GM18861 (cell line): ENCODE results near the gene MAGEA12.
"Not testable (repeated sequence)": the region's sequence is repeated elsewhere in the genome, so short reads cannot be mapped to it uniquely, and the experiment has no call there.

Source experiments
- ATAC-seq: cut with Tn5 transposase; IDR thresholded peaks from one replicate; pipeline ENCODE4 v1.9.1; 2021; ENCODE audit not compliant: unreplicated experiment

Gene MAGEA12, protein sequence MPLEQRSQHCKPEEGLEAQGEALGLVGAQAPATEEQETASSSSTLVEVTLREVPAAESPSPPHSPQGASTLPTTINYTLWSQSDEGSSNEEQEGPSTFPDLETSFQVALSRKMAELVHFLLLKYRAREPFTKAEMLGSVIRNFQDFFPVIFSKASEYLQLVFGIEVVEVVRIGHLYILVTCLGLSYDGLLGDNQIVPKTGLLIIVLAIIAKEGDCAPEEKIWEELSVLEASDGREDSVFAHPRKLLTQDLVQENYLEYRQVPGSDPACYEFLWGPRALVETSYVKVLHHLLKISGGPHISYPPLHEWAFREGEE

DNA sequence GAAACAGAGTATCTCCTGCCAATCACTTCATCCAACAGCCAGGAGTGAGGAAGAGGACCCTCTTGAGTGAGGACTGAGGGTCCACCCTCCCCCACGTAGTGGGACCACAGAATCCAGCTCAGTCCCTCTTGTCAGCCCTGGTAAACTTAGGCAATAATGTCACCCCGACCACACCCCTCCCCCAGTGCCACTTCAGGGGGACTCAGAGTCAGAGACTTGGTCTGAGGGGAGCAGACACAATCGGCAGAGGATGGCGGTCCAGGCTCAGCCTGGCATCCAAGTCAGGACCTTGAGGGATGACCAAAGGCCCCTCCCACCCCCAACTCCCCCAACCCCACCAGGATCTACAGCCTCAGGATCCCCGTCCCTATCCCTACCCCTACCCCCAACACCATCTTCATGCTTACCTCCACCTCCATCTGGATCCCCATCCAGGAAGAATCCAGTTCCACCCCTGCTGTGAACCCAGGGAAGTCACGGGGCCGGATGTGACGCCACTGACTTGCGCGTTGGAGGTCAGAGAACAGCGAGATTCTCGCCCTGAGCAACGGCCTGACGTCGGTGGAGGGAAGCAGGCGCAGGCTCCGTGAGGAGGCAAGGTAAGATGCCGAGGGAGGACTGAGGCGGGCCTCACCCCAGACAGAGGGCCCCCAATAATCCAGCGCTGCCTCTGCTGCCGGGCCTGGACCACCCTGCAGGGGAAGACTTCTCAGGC is at the start of gene MAGEA12, which contains the start of gene CSAG1:
MAGEA12 (plus strand) TSS at position 497 of the 715 bp plus-strand sequence. CDS start 2,405 bp downstream, outside the sequence.
CSAG1 (minus strand) TSS at position 461 of the 715 bp plus-strand sequence. CDS start 1,261 bp downstream, outside the sequence.
- no peak for ATAC-seq

DNA sequence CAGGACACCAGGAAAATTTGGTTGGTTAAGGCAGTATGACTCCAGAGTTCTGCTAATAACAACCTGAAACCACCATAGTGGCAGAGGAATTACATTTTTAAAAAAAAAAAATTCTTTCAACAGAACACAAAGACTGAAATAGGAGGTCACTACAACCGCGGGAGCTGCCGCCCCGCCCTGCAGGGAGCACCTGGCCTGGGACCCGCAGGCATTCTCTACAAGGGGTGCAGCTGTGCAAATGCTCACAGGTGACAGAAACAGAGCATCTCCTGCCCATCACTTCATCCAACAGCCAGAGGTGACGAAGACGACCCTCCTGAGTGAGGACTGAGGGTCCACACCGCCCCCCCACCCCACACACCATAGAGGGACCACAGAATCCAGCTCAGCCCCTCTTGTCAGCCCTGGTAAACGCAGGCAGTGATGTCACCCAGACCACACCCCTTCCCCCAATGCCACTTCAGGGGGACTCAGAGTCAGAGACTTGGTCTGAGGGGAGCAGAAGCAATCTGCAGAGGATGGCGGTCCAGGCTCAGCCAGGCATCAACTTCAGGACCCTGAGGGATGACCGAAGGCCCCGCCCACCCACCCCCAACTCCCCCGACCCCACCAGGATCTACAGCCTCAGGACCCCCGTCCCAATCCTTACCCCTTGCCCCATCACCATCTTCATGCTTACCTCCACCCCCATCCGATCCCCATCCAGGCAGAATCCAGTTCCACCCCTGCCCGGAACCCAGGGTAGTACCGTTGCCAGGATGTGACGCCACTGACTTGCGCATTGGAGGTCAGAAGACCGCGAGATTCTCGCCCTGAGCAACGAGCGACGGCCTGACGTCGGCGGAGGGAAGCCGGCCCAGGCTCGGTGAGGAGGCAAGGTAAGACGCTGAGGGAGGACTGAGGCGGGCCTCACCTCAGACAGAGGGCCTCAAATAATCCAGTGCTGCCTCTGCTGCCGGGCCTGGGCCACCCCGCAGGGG is 35.3 kb upstream of the MAGEA12 start, which contains the start of gene MAGEA3:
MAGEA3 (plus strand) TSS at position 843 of the 980 bp plus-strand sequence. CDS start 2,039 bp downstream, outside the sequence.
- not testable (repeated sequence) for ATAC-seq

DNA sequence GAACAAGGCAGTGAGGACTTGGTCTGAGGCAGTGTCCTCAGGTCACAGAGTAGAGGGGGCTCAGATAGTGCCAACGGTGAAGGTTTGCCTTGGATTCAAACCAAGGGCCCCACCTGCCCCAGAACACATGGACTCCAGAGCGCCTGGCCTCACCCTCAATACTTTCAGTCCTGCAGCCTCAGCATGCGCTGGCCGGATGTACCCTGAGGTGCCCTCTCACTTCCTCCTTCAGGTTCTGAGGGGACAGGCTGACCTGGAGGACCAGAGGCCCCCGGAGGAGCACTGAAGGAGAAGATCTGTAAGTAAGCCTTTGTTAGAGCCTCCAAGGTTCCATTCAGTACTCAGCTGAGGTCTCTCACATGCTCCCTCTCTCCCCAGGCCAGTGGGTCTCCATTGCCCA is 33.2 kb upstream of the MAGEA12 start:
- ATAC-seq = not testable (repeated sequence)

DNA sequence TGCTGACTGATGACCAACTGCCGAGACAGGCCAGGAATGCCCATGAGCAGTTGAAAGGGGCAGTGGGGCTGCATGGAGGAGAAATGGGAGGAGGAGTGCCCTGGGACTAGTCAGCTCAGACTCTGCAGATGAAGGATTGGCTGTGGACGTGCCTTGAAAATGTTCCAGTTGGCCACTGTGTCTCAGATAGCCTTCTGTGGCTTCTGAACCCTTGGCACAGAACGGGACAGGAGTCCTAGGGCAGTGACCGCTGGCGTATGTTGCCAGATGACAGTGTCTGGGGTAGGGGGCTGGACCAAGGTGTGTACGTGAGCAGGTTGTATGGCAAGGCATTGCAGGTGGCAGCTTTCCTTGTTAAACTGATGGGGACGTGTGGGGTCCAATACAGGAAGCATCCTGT is 27.1 kb upstream of the MAGEA12 start:
- not testable (repeated sequence) for ATAC-seq

DNA sequence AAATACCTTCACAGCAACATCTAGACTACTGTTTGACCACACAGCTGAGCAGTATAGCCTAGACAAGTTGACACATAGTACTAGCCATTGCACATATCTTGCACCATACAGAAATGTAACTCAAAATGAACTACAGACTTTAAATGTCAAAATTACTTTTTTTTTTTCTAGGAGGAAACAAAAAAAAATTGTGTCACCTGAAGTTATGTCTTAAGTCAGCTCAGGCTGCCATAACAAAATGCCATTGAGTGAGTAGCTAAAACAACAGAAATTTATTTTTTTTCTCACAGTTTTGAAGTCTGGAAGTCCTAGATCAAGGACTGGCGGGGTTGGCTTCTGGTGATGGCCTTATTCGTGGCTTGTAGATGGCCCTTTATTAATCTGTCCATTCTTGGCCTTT is 24.4 kb upstream of the MAGEA12 start, which contains the start of gene CSAG2:
CSAG2 (minus strand) TSS at position 101 of the 400 bp plus-strand sequence. CDS start 161 bp downstream, outside the sequence.
- not testable (repeated sequence) for ATAC-seq

DNA sequence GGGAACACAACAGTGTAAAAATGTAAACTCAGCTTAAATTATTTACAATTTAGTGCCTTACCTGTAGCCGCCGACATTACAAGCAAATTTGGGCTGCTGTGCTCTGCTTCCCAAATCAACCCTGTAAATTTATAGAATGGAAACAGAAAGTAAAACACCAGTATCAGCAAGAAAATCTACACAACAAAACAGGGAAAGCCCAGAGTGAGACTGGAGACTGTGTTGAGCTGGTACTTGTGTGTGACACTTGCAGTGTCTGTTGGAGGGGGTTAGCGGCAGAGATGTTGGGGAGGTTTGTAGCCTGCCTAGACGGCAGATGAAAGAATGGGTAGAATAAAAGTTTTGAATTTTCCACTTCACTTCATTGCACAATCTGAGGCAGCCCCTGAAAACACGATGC is 20.4 kb upstream of the MAGEA12 start:
- peak; percentile 54 for ATAC-seq

DNA sequence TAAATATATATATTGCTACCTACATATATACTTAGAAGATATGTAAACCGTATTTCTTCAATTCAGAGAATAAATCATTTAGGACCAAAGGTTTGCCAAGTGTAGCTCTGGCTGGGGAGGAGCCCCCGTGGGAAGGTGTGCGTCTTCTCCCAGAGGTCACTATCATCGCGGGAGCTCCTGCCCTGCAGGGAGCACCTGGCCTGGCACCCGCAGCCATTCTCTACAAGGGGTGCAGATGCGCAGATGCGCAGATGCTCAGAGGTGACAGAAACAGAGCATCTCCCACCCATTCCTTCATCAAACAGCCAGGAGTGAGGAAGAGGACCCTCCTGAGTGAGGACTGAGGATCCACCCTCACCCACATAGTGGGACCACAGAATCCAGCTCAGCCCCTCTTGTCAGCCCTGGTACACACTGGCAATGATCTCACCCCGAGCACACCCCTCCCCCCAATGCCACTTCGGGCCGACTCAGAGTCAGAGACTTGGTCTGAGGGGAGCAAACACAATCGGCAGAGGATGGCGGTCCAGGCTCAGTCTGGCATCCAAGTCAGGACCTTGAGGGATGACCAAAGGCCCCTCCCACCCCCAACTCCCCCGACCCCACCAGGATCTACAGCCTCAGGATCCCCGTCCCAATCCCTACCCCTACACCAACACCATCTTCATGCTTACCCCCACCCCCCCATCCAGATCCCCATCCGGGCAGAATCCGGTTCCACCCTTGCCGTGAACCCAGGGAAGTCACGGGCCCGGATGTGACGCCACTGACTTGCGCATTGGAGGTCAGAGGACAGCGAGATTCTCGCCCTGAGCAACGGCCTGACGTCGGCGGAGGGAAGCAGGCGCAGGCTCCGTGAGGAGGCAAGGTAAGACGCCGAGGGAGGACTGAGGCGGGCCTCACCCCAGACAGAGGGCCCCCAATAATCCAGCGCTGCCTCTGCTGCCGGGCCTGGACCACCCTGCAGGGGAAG is 19.5 kb upstream of the MAGEA12 start, which contains the start of gene MAGEA2B:
MAGEA2B (plus strand) TSS at position 814 of the 973 bp plus-strand sequence. CDS start 2,479 bp downstream, outside the sequence.
- not testable (repeated sequence) for ATAC-seq

DNA sequence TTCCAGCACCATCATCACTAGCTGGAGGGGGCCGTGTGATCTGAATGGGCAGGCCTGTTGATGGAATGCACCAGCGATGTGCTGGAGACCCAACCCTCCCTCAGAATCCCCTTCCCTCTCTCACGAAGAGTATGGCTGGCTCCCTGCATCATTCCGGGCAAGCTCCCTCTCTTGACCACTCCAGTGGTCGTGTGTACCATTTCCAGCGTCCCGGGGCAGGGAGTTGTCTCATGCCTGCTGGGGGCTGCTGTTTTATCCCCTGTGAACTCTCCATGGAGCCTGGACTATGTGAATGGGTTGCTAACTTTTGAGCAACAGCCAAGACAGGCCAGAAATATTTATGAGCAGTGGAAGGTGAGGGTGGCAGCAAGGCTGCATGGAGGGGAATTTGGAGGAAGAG is 8.1 kb upstream of the MAGEA12 start:
- ATAC-seq = no peak

DNA sequence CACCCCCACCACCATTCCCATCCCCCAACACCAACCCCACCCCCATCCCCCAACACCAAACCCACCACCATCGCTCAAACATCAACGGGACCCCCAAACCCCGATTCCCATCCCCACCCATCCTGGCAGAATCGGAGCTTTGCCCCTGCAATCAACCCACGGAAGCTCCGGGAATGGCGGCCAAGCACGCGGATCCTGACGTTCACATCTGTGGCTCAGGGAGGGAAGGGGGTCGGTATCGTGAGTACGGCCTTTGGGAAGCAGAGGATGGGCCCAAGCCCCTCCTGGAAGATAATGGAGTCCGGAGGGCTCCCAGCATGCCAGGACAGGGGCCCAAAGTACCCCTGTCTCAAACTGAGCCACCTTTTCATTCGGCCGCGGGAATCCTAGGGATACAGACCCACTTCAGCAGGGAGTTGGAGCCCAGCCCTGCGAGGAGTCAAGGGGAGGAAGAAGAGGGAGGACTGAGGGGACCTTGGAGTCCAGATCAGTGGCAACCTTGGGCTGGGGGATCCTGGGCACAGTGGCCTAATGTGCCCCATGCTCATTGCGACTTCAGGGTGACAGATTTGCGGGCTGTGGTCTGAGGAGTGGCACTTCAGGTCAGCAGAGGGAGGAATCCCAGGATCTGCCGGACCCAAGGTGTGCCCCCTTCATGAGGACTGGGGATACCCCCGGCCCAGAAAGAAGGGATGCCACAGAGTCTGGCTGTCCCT is 744 bp downstream of the MAGEA12 start:
- not testable (repeated sequence) for ATAC-seq

DNA sequence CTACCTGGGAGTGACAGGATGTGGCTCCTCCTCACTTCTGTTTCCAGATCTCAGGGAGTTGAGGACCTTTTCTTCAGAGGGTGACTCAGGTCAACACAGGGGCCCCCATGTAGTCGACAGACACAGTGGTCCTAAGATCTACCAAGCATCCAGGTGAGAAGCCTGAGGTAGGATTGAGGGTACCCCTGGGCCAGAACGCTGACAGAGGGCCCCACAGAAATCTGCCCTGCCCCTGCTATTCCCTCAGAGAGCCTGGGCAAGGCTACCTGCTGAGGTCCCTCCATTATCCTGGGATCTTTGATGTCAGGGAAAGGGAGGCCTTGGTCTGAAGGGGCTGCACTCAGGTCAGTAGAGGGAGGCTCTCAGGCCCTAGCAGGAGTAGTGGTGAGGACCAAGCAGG is 1.5 kb downstream of the MAGEA12 start:
- ATAC-seq = no peak

DNA sequence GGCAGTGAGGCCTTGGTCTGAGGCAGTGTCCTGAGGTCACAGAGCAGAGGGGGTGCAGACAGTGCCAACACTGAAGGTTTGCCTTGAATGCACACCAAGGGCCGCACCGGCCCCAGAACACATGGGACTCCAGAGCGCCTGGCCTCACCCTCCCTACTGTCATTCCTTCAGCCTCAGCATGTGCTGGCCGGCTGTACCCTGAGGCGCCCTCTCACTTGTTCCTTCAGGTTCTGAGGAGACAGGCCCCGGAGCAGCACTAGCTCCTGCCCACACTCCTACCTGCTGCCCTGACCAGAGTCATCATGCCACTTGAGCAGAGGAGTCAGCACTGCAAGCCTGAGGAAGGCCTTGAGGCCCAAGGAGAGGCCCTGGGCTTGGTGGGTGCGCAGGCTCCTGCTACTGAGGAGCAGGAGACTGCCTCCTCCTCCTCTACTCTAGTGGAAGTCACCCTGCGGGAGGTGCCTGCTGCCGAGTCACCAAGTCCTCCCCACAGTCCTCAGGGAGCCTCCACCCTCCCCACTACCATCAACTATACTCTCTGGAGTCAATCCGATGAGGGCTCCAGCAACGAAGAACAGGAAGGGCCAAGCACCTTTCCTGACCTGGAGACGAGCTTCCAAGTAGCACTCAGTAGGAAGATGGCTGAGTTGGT is 2.4 kb downstream of the MAGEA12 start:
- no peak for ATAC-seq

DNA sequence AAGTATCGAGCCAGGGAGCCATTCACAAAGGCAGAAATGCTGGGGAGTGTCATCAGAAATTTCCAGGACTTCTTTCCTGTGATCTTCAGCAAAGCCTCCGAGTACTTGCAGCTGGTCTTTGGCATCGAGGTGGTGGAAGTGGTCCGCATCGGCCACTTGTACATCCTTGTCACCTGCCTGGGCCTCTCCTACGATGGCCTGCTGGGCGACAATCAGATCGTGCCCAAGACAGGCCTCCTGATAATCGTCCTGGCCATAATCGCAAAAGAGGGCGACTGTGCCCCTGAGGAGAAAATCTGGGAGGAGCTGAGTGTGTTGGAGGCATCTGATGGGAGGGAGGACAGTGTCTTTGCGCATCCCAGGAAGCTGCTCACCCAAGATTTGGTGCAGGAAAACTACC is 3.0 kb downstream of the MAGEA12 start:
- ATAC-seq = not testable (repeated sequence)

DNA sequence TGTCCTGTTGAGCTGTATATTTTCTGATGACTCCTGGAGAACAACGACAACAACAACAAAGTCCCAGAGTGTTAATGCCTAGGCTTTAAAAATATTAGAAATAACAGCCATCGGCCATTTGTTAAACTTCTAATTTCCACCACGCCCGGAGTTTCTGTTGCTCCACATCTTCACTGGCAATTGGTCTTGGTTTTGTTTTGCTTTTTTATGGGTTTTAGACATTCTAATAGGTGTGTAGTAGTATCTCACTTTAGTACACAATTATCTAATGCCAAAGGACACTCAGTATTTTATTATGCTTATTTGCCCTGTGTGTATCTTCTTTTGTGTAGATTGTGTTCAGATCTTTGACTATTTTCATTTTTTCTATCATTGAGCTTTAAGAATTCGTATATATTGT is 5.0 kb downstream of the MAGEA12 start:
- no peak for ATAC-seq

DNA sequence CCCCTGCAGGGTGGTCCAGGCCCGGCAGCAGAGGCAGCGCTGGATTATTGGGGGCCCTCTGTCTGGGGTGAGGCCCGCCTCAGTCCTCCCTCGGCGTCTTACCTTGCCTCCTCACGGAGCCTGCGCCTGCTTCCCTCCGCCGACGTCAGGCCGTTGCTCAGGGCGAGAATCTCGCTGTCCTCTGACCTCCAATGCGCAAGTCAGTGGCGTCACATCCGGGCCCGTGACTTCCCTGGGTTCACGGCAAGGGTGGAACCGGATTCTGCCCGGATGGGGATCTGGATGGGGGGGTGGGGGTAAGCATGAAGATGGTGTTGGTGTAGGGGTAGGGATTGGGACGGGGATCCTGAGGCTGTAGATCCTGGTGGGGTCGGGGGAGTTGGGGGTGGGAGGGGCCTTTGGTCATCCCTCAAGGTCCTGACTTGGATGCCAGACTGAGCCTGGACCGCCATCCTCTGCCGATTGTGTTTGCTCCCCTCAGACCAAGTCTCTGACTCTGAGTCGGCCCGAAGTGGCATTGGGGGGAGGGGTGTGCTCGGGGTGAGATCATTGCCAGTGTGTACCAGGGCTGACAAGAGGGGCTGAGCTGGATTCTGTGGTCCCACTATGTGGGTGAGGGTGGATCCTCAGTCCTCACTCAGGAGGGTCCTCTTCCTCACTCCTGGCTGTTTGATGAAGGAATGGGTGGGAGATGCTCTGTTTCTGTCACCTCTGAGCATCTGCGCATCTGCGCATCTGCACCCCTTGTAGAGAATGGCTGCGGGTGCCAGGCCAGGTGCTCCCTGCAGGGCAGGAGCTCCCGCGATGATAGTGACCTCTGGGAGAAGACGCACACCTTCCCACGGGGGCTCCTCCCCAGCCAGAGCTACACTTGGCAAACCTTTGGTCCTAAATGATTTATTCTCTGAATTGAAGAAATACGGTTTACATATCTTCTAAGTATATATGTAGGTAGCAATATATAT is 20.4 kb downstream of the MAGEA12 start, which contains the start of gene MAGEA2:
MAGEA2 (minus strand) TSS at position 157 of the 965 bp plus-strand sequence. CDS start 2,479 bp downstream, outside the sequence.
- ATAC-seq = not testable (repeated sequence)

DNA sequence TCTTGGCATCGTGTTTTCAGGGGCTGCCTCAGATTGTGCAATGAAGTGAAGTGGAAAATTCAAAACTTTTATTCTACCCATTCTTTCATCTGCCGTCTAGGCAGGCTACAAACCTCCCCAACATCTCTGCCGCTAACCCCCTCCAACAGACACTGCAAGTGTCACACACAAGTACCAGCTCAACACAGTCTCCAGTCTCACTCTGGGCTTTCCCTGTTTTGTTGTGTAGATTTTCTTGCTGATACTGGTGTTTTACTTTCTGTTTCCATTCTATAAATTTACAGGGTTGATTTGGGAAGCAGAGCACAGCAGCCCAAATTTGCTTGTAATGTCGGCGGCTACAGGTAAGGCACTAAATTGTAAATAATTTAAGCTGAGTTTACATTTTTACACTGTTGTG is 21.3 kb downstream of the MAGEA12 start:
- ATAC-seq = peak; percentile 60

DNA sequence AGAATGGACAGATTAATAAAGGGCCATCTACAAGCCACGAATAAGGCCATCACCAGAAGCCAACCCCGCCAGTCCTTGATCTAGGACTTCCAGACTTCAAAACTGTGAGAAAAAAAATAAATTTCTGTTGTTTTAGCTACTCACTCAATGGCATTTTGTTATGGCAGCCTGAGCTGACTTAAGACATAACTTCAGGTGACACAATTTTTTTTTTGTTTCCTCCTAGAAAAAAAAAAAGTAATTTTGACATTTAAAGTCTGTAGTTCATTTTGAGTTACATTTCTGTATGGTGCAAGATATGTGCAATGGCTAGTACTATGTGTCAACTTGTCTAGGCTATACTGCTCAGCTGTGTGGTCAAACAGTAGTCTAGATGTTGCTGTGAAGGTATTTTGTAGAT is 25.4 kb downstream of the MAGEA12 start, which contains the start of gene CSAG3:
CSAG3 (plus strand) TSS at position 301 of the 400 bp plus-strand sequence.
- ATAC-seq = not testable (repeated sequence)

DNA sequence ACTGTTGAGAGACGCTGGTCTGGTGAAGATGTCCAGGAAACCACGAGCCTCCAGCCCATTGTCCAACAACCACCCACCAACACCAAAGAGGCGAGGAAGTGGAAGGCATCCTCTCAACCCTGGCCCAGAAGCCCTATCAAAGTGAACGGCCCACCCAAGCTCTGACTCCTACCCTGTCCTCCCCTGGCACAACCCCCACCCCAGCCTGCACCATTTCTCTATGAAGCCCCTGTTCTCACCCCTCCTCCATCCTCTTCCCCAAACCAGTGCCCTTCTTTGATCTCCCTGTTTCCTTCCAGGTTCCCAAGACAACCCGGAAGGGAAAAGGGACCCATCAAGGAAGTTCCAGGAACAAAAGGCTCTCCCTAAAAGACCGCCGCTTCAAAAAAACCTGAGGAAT is 26.0 kb downstream of the MAGEA12 start:
- ATAC-seq = not testable (repeated sequence)
